ENCODE measurements around the gene REC8.
"Not testable (repeated sequence)": the region's sequence is repeated elsewhere in the genome, so short reads cannot be mapped to it uniquely, and the experiment has no call there.

REC8 gene

DNA sequence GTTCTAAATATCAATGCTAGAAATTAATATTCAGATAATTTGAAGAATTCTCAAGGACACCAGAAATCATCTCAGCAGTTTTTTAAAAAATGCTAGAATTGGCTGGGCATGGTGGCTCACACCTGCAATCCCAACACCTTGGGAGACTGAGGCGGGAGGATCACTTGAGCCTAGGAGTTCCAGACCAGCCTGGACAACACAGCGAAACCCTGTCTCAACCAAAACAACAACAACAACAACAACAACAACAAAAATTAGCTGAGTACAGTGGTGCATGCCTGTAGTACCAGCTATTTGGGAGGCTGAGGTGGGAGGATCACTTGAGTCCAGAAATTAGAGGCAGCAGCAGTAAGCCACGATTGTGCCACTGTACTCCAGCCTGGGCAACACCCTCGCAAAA, 47.2 kb downstream of the REC8 start:
- in situ Hi-C loops (cut with MboI; ENCODE audit: low sequenced_read_pairs, unreplicated experiment) = no loop called here
- no peak for DNase-seq (ENCODE audit: low spot score)
- no peak for TF ChIP-seq CTCF (IDR thresholded peaks at IDR 0.05; ENCODE audit: borderline replicate concordance, control extremely low read depth, extremely low read depth, insufficient read depth, missing control alignments)

DNA sequence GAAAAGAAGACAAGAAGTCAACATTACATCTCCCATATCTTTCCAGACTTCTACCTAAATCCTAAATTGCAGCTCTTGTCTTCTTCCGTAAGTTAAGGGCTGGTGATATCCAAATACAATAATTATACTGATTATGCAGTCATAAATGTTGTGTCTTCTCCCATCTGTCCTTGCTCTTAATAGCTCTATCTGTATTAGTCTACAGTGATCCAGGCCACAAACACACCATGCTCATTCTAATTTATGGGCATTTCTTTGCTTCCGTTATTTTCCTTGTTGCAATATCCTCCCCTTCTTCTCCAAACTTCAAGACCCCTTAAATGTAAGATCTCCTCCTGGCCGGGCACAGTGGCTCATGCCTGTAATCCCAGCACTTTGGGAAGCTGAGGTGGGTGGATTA, 47.6 kb downstream of the REC8 start:
- no peak for TF ChIP-seq CTCF (IDR thresholded peaks at IDR 0.05; ENCODE audit: borderline replicate concordance, control extremely low read depth, extremely low read depth, insufficient read depth, missing control alignments)
- DNase-seq (ENCODE audit: low spot score) = no peak
- in situ Hi-C loops (cut with MboI; ENCODE audit: low sequenced_read_pairs, unreplicated experiment) = no loop called here

- in situ Hi-C loops (cut with MboI; ENCODE audit: low sequenced_read_pairs, unreplicated experiment); DNase-seq (ENCODE audit: low spot score): not testable (repeated sequence)
Measured at GRCh38 chr14:24222987-24223386, 51.1 kb downstream of the REC8 start.

DNA sequence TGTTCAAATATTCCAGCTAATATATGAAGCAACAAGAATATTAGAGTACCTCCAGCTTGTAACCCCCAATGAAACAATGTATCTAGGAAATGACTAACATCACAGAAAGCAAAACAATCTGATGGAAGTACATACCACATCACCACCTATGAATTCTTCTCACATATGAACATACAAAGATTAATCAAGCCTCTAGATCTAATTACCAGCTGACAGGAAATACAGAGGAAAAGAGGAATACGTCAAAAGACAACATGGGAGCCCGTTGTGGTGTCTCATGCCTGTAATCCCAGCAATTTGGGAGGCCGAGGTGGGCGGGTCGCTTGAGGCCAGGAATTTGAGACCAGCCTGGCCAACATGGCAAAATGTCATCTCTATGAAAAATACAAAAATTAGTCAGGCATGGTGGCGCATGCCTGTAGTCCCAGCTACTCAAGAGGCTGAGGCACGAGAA, 52.8 kb downstream of the REC8 start:
- TF ChIP-seq CTCF (IDR thresholded peaks at IDR 0.05; ENCODE audit: borderline replicate concordance, control extremely low read depth, extremely low read depth, insufficient read depth, missing control alignments) = no peak
- in situ Hi-C loops (cut with MboI; ENCODE audit: low sequenced_read_pairs, unreplicated experiment) = no loop called here
- no peak for DNase-seq (ENCODE audit: low spot score)

GRCh38 chr14:24226473-24226872, 54.6 kb downstream of the REC8 start:
- TF ChIP-seq CTCF (IDR thresholded peaks at IDR 0.05; ENCODE audit: borderline replicate concordance, control extremely low read depth, extremely low read depth, insufficient read depth, missing control alignments) = no peak
- DNase-seq (ENCODE audit: low spot score) = no peak
- in situ Hi-C loops (cut with MboI; ENCODE audit: low sequenced_read_pairs, unreplicated experiment) = no loop called here

- no peak for TF ChIP-seq CTCF (IDR thresholded peaks at IDR 0.05; ENCODE audit: borderline replicate concordance, control extremely low read depth, extremely low read depth, insufficient read depth, missing control alignments)
- in situ Hi-C loops (cut with MboI; ENCODE audit: low sequenced_read_pairs, unreplicated experiment) = no loop called here
- no peak for DNase-seq (ENCODE audit: low spot score)
Measured at GRCh38 chr14:24228902-24229301, 57.0 kb downstream of the REC8 start.

Measured in GM13976 (cell line).